GM18508 (cell line): ENCODE results near the gene FHOD3.

Experiments
- ATAC-seq: cut with Tn5 transposase; IDR thresholded peaks from one replicate; pipeline ENCODE4 v1.9.1; 2021; ENCODE audit warnings: moderate number of reproducible peaks; ENCODE audit not compliant: insufficient read depth, unreplicated experiment

Gene FHOD3

DNA sequence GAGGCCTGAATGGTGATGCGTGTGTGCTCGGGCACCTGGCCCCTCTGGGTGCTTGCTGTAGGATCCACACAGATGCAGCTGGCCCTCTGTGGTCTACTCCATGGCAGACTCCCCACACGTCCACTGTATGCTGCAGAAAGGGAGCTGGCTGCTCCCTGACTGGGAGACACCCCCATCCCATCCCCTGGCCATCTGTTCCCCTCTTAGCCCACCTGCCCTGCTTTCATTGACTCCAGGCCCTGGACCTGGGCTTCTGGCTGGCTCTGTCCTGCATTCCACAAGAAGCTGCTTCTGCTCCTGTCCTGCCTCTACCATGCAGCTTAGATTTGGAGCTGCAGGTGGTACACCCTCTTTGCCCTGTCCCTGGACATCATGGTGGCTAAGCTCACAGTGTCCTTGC is 80.1 kb downstream of the FHOD3 start:
- no peak for ATAC-seq

DNA sequence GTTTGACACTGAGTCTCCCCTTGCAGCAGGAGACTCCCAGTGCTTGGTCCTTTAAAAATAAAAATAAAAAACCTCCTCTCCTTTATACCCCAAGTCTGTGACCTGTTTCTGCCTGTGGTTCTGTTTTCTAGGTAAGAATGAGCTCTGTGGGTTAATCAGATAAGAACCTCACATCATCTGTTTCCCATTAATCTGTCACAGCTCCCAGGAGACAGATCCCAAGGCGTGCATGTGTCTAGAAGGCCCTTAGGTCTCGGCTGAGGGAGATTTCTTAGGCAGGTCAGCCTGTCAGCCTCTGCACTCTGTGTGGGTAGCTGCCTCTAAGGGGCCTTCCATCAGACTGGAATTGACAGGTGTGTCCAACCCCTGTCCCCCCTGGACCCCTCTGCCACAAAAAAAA is 80.7 kb downstream of the FHOD3 start:
- no peak for ATAC-seq

DNA sequence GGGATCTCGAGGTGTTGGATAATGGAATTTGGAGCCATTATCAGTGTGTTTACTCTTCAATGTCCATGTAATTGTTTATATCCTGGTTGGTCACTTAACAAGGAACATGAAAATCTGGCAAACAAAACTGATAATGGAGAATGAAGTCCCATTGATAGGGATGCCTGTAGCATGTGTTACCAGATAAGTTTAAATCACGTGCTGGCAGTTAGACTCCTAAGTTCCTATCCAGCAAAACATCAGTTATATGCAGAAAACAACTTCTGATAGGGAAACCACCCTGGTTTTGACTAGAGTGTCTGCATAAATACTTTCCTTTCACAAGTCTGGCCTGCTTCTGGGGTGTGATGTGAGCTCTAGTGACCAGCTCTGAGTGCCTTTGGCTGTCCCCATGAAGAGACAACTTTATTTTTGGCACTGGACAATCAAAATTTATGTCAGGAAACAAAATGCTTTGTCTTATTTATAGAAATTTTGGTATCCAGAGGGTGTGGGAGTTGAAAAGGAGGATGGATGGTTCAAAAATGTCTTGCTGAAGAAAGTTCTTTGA is 82.0 kb downstream of the FHOD3 start:
- ATAC-seq = no peak

DNA sequence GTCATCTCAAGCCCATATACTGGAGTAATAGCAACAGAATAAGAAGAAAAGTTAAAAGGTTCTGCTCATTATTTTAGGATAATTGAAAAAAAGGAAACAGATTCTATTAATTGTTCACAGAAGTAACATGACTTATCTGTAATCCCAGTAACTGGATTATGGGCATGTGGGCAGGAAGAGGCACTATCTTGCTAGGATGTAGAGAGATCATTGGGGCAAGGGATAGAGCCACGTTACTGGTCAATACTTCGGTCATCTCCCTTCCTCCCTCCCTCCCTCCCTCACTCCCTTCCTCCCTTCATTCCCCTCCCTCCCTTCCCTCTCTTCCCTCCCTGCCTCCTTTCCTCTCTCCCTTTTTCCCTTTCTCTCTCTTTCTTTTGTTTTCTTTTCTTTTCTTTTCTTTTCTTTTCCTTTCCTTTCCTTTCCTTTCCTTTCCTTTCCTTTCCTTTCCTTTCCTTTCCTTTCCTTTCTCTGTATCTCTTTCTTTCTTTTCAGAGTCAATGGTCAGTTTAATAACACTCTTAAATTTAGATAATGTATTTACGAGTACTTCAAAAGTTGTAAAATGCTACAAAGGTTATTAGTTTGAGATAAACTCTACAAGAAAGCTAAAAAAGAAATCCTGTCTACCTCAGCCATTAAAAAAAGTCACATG is 82.8 kb downstream of the FHOD3 start:
- no peak for ATAC-seq

DNA sequence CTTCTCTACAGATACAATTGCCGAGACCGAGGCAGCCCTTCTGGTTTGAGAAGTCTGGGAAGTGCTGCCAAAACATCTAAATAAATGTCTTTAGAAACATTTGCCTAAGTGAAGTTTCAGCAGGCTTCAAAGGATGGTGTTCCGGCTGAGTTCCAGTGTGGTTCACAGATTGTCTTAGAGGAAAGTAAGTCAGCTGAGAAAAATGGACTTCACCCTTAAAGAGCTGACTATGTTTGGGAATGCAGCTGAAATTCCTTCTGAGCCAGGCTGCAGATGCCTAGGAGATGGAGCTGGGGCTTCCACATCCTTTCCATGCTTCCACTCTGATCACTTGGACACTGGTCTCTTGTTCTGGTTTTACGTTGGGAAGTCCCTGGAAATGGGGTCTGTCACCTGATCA is 83.6 kb downstream of the FHOD3 start:
- no peak for ATAC-seq

DNA sequence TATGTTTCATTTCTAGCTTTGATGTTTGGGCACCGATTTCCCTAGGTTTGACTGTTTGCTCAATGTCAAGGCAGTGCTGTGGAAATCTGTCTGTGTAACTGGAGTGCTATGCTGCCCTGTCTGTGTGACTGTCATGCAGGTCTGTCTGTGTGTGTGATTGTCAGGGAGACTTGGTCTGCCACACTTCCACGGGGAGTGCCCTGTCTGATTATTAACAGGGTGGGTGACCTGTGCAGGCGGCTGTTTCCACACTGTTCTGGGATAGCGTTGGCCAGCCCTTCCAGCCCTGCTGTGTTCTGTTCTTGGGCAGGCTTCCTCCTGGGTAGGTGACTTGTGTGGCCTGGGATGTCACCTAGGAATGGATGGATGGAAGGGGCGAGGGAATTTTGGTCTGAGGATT is 85.3 kb downstream of the FHOD3 start:
- no peak for ATAC-seq

DNA sequence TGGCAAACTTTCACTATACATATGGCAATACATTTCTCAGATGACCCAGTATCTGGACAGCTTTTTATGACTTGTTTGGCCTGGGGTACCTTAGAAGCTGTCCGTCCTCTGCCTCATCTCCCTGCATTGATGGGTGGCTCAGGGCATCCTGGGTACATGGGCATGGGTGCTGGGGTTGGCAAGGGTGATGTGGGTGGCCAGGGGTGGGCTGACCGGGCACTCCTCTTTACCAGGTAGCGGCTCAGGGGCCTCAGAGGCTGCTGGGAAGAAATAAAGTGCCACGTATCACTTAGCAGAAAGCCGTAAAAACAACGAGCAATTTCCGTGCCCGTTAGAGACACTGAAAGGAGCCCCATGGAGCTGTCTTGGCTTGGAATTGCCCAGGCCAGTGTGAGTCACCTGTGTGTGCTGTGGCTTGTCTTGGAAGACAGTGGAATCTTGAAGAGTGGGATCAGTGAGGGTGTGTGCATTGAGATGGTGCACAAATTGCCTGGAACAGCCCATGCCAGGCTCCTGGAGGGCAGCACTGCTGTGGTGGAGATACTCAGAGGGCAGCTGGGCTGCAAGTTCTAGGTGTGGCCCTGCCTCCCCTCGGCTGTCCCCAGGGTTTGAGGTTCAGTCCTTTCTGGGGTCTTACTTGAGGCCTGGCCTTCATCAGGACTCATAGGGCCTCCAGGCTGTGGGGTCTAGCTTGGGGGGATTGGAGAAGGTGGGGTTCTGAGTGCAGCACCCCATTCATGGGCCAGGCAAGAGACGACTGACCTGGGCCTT is 88.8 kb downstream of the FHOD3 start:
- ATAC-seq = no peak

DNA sequence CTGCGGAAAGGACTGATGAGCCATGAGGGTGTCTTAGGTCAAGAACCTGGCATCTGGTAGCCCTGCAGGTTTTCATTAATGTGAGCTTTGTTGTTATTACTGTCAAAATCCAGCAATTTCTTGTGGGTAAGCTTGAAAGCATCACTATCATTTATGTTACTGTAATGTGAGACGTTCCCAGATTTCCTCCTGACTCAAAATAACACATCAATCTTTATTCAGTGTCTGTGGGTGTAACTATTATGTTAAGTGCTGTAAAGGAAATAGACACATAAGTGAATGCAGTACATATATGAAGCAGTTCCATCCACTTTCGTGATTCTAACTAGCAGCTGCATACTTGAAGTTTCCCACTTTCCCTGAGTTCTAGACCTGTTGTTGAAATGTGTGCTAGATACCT is 89.8 kb downstream of the FHOD3 start:
- no peak for ATAC-seq

DNA sequence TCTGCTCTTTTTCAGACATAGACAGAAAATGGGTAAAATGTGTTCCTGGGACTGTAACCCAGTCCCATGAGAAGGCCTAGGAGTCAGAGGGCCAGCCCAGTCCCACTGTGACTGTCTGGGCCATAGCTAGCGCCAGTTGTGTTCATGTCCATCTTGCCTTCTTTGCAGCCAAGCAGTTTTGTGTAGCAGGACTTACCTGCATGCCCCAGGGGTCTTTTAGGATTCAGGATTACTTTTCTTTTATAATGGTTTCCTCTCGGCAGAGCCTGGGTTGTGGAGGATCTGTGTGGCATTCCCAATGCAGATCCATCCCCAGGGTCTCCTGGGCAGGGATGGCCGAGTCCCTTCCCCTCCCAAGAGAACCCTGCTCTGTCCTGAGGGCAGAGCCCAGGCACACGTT is 90.8 kb downstream of the FHOD3 start:
- ATAC-seq = no peak

DNA sequence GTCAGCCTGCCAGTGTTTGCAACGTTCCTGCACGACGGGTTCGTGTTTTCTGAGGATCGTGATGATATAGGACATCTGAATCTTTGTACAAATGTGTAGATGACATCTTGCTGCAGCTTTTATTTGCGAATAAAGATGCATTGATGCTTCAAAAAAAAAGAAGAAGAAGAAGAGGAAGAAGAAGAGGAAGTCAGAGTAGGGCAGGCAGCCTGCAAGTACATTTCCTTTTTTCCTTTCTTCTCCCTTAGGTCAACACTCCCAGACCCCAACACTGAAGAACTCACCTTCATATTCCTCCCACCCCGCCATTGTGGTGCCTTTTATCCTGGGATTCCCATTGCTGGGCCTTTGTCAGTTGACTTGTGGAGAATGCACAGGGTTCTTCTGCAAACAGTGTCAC is 91.5 kb downstream of the FHOD3 start:
- no peak for ATAC-seq

DNA sequence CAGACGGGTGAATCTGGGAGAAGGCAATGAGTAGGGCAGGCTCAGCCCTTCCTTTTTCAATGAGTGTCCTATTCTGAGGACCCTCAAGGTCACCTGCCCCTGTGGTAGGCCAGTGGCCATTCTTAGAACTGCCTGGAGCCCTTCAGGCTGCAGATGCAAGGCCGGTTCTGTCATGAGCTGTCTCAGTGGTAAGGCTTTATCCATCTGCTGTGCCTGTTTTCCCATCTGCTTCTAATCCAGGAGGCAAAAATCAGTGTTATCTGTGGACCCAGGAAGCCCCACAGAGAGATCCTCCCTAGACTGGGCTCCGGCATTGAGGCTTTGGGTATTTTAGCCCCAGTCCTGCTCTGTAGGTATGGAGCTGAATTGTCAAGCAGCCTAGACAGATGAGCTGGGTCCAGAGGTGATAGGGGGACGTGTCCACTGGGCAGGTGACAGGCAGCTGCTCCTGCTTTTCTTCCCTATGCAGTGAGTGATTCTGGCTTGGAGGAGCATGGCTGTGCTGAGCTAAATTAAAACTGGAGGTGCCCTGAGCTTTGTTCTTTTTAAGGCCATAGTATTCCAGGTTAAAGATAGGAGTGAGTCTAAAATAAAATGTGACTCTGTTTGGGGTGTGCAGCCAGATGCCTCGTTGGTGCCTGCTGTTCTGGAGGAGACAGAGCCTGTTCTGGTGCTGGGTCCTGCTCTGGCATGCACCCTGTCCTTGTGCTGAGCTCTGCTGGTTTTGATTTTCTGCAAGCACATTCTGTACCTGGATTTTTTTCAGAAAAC is 92.5 kb downstream of the FHOD3 start:
- ATAC-seq = no peak

DNA sequence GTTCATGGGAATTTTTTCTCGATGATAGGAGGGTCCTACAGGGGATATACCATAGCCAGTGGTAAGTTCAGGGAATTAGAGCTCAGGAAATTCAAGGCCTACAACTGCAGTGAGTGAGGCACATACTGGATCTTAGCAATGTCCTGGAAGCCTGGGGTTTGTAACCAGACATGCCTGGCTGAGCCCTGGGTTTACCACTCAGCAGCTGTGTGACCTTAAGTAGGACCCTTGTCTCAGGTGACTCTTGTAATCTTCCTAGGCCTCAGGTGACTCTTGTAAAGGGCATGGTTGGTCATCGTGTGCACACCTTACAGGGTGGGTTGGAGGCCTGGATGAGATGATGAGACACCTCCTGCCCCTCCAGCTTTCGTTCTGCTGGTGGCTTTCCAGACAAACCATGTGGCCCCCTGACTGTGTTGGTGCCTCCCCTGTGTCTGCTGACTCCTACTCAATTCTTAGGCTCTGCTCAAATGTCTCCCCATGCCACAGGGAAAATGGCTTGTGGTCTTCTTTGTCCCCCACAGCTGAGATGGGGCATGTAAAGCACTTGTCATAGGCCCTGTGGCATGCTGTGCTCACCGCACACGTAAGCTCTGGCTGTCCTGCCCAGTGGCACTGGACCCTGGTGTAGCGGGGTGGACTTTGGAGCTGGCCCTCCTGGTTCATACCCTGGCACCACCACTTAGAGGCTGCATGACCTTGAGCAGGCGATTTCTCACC is 94.1 kb downstream of the FHOD3 start:
- ATAC-seq = no peak

DNA sequence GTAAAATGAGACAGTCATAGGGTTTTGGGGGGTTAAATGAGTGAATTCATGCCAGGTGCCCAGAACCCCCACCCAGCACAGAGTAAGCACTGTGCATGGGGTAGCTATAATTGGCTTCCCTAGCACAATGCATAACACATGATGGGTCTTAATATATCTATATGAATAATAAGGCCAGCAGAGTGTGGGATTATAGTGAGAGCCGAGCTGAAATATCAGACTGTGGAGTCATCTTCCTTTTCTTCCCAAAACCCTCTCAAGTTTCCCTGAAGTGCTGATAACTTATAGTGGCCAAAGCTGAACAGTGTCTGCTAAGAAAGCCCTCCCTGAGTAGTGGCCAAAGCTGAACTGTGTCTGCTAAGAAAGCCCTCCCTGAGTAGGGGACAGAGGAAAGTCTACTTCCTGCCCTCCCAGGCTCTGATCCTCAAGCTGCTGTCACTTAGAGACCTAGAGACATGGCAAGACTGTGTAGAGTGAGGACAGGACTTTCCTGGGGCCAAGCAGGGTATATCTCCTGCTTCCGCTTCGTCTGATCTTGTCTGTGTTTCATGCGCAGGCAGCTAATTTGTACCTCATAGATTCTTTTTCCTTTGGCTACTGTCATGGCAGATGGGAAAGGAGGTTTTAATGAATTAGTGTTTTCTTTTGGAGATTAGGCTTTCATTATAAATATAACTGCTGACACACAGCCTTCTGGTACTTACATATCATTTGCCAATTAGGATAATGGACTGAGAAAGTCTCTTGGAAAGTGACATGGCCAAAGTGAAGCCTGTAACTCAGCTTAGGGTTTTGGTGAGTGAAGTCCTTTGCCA is 94.9 kb downstream of the FHOD3 start:
- ATAC-seq = no peak

DNA sequence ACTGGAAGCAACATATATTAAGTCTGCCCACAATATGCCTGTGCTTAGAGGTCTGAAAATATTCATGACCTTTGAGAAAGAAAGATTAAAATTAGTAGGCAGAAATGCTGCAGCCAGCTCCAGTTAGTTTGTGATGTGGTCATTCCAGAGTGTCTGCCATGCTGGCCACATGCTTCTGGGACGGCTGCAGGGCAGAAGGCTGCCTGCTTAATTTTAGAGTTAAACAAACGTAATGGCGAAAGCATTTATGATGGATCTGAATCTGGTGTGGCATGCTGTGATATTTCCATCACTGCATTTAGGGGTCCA is 95.4 kb downstream of the FHOD3 start:
- no peak for ATAC-seq

DNA sequence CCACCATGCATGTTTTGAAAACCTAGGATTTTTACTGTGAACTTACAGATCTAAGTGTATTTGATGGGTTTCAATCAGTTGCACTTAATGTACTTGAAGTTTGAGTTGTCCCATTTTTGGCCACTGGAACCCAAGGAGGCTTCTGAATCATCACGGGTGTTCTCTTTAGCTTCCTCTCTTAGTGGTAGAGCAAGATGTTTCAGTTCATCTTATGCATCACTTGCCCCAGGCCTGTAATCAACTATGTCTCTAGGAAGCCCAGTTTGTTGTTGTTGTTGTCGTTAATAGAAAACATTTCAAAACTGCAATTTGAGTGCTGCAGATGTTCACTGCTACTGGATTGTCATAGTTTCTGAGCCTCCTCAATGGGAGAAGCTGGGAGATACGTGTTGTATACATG is 97.0 kb downstream of the FHOD3 start:
- no peak for ATAC-seq

DNA sequence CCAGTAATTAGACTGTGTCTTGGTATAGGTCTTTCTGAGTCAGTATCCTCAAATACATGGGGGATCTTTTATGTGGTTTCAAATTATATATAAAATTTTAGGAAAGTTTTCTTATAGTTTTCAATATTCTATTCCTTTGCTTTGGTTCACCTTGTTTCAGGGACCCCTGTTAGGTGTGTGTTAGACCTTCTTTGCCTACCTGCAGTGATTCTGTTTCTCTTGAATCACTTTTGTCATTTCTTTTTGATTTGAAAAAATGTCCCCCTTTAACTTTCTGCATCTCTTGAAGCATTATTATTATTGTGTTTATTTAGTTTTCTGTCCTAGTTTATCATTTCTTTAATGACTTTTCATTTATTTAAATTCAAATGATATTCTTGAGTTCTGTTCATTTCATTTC is 98.7 kb downstream of the FHOD3 start:
- no peak for ATAC-seq

DNA sequence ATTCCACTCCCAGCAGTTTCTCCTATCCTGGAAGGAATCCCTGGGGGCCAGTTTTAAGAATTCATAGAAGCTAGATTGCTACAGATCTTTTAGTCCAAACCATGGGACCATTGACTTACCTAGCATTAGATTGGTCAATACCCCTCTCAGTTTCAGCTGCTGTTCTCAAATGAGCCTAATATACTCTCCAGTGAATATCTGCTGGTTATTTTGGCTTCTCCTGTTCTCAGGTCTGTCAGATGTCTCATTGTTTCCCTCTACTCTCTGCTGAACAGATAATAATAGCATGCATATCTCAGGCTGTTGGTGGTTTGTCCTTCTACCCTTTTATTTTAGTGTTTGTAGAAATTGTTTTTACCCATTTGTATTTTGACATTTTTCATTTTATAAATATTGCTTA is 99.5 kb downstream of the FHOD3 start:
- ATAC-seq = no peak

DNA sequence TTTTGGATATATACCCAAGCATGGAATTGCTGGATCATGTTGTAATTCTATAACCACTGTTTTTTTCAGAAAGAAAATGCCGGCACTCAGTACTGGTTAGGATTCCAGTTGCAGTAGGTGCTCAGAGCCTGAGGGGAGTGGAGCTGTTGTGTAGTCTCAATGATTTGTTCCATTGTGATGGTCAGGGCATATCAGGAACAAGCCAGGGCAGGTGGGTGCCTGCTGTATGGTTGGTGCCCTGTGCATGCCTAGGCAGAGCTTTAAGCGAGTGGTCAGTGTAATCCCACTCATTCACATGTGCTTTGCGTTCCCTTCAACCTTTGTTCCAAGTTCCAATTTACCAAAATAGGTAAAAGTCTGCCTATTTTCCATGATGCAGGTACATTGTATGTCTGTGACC is 100.9 kb downstream of the FHOD3 start:
- ATAC-seq = no peak

DNA sequence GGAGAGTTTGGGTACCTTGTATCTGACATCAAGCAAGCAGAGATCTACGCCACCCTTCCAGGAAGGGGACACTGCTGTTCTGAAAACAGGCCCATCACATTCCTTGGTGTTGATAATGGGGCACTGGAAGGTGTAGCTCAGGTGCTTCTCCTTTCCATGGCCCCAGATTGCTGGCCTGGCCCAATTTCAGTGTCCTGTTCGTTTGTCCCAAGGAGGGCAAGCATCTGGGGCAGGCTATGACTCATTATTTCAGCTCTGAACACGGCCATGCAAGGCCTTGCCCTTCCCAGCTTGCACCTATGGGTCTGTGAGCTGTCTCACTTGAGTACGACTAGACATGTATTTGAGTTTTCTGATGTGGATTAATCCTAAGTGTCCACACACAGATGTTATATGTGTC is 101.5 kb downstream of the FHOD3 start:
- ATAC-seq = no peak

DNA sequence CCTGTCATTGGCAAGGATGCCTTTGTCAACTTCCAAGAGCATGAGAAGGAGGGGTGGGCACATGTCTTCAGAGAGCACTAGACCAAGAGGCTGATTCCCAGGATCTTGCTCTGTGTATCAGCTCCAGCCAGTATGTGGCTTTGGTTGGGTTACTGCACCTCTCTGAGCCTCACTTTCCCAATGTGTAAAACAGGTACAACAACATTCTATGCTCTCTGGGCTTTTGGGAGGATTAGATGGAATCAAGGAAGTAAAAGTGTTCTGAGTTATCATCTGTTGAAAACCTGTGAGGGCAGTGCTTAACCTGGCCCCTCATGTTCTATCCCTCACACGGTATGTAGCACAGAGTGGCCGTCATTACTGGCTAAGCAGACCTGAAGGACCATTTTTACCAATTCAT is 103.9 kb downstream of the FHOD3 start:
- no peak for ATAC-seq
